Astrocyte of the hippocampus (primary cell): ENCODE measurements around the gene TGFB2.

Experiments used
- DNase-seq: peaks from one replicate; pipeline ENCODE4 v3.0.0; 2011; ENCODE audit warnings: low read depth, low spot score

Gene TGFB2

DNA sequence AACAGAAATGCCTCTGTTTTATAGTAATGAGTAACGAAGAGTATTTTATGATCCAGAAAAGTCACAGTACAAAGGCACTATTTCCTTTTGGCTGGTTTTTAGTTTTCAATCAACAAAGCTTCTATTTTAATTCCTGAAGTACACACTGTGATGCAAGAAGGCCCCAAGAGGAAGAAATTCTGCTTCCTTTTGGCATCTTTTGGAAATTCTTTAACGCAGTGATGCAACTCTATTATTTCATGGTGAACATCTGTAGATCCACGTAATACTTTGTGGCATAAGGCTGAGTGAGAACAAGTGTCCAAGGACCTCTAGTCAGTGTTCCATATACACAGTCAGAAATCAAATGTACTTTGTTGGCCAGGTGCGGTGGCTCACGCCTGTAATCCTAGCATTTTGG is 137.5 kb downstream of the TGFB2 start:
- no peak for DNase-seq

DNA sequence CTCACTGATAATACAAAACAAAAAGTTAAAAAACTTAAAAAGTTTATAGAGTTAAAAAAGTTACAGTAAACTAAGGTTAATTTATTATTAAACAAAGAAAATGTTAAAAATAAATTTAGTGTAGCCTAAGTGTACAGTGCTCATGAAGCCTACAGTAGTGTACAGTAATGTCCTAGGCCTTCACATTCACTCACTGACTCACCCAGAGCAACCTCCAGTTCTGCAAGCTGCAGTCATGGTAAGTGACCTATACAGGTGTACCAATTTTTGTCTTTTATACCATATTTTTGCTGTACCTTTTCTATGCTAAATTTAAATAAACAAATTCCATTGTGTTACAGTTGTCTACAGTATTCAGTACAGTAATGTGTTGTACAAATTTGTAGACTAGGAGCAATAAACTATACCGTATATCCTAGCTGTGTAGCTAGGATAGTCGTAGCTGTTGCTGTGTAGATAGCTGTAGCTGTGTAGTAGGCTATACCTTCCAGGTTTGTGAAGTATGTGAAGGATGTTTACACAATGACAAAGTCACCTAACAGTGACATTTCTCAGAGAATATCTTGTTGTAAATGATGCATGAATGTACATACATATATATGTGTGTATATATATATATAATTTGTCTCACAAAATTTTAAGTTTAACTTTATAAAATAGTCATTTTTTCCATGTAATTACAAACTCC is 140.2 kb downstream of the TGFB2 start:
- DNase-seq: no peak

GRCh38 chr1:218488531-218488930 is 143.4 kb downstream of the TGFB2 start:
- DNase-seq: no peak

- DNase-seq: peak; percentile 91
These were observed 143.8 kb downstream of the TGFB2 start for GRCh38 chr1:218488986-218489385.

DNA sequence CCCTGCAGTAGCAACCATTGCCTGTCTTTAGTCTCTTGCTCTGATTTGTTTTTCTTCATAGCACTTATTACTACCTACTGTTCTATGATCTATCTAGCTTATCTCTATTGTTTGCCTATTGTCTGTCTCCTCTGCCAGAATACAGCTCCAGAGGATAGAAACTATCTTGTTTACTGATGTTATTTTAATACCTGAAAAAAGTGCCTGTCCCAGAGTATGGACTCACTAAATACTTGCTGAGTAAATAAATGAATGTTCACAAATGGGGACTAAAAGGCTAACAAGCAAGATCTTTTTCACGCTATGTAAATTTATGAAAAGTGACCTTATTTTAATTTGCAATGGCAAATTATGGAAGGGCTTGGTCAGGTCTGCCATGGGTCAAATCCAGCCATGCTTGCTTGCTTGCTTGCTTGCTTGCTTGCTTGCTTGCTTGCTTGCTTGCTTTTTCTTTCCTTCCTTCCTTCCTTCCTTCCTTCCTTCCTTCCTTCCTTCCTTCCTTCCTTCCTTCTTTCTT is 145.3 kb downstream of the TGFB2 start:
- DNase-seq: no peak

GRCh38 chr1:218492874-218493273 is 147.7 kb downstream of the TGFB2 start:
- no peak for DNase-seq

GRCh38 chr1:218493986-218494385 is 148.8 kb downstream of the TGFB2 start:
- DNase-seq: no peak
